Parathyroid adenoma (tissue), 2 donors: ENCODE results near the gene OR2T34.

Experiments used
- H2AFZ ChIP-seq: fragments of 300-600 bp; sonication (generic); one replicate; pipeline ENCODE4 v1.7.0; 2017; ENCODE audit warnings: antibody characterized with exemption, mild to moderate bottlenecking
- H3K27ac ChIP-seq: fragments of 300-600 bp; sonication (generic); one replicate; pipeline ENCODE4 v1.7.0; 2017
- H3K27me3 ChIP-seq: fragments of 300-600 bp; sonication (generic); one replicate; pipeline ENCODE4 v1.7.0; 2017; ENCODE audit warnings: low read length; ENCODE audit not compliant: control insufficient read depth, insufficient read depth
- H3K36me3 ChIP-seq: fragments of 300-600 bp; sonication (generic); one replicate; pipeline ENCODE4 v1.7.0; 2017; ENCODE audit warnings: low read length; ENCODE audit not compliant: control insufficient read depth, insufficient read depth
- H3K4me1 ChIP-seq: fragments of 300-600 bp; sonication (generic); one replicate; pipeline ENCODE4 v1.7.0; 2017; ENCODE audit warnings: control low read depth
- H3K4me2 ChIP-seq: fragments of 300-600 bp; sonication (generic); one replicate; pipeline ENCODE4 v1.7.0; 2017; ENCODE audit warnings: low read length
- H3K4me3 ChIP-seq: fragments of 300-600 bp; sonication (generic); one replicate; pipeline ENCODE4 v1.7.0; 2017; ENCODE audit warnings: low read depth, low read length
- H3K79me2 ChIP-seq: fragments of 300-600 bp; sonication (generic); one replicate; pipeline ENCODE4 v1.7.0; 2017; ENCODE audit warnings: control low read depth
- H3K9ac ChIP-seq: fragments of 300-600 bp; sonication (generic); one replicate; pipeline ENCODE4 v1.7.0; 2017; ENCODE audit warnings: mild to moderate bottlenecking
- H3K9me3 ChIP-seq: fragments of 300-600 bp; sonication (generic); one replicate; pipeline ENCODE4 v1.7.0; 2017; ENCODE audit warnings: low read length; ENCODE audit not compliant: control insufficient read depth
- TF ChIP-seq, protein P1 (sequence below): fragments of 300-600 bp; sonication (generic); IDR thresholded peaks from one replicate; pipeline ENCODE4 v1.7.0; 2017; ENCODE audit warnings: antibody characterized with exemption, mild to moderate bottlenecking
- donor health status: primary hyperparathyroidism.

The OR2T34 gene

DNA sequence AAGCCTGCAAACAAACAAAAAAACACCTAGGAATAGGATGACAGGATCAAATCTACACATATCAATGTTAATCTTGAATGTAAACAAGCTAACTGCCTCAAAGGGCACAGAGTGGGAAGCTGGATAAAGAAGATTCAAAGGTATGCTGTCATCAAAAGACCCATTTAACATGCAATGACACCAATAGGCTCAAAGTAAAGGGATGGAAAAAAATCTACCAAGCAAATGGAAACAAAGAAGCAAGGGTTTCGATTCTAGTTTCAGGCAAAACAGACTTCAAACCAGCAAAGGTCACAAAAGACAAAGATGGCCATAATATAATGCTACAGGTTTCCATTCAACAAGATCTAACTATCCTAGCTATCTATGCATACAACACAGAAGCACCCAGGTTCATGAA is 39.2 kb upstream of the OR2T34 start:
- no peaks in the 10 kb centered on the region for H3K79me2 ChIP-seq
- H3K36me3 ChIP-seq: no peaks in the 10 kb centered on the region
- no peaks in the 10 kb centered on the region for H3K9me3 ChIP-seq
- no peak overlapping the region for H3K9ac ChIP-seq
- TF ChIP-seq, protein P1, sequence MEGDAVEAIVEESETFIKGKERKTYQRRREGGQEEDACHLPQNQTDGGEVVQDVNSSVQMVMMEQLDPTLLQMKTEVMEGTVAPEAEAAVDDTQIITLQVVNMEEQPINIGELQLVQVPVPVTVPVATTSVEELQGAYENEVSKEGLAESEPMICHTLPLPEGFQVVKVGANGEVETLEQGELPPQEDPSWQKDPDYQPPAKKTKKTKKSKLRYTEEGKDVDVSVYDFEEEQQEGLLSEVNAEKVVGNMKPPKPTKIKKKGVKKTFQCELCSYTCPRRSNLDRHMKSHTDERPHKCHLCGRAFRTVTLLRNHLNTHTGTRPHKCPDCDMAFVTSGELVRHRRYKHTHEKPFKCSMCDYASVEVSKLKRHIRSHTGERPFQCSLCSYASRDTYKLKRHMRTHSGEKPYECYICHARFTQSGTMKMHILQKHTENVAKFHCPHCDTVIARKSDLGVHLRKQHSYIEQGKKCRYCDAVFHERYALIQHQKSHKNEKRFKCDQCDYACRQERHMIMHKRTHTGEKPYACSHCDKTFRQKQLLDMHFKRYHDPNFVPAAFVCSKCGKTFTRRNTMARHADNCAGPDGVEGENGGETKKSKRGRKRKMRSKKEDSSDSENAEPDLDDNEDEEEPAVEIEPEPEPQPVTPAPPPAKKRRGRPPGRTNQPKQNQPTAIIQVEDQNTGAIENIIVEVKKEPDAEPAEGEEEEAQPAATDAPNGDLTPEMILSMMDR: no peak
- H3K4me2 ChIP-seq: no peak overlapping the region
- no peaks in the 10 kb centered on the region for H3K4me1 ChIP-seq
- no peak overlapping the region for H3K27ac ChIP-seq
- no peak overlapping the region for H2AFZ ChIP-seq
- H3K4me3 ChIP-seq: no peak overlapping the region
- H3K27me3 ChIP-seq: no peaks in the 10 kb centered on the region

DNA sequence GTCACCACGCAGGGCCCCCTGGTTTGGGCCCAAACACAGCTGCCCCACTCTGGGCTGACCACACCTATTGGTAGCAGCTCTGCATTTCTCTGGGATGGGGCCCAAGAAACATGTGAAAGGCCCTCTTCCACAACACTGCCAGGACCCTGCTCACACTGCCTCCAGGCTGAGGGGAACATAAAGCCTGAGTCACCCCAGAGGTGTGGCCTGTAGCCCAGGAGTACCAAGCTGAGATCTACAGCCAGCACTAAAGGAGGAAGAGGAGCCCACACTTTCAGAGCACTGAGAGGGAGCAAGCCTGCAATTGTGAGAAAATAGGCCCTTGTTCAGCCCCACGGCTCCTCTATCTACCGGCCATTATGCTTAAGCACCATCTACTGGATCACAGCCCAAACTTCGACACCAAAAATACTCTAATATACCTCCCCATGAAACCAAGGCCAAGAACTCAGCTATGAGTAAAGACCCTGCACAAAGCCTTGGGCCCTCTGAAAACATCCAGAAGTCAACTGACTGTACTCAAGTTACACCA is 37.4 kb upstream of the OR2T34 start:
- no peaks in the 10 kb centered on the region for H3K4me1 ChIP-seq
- no peaks in the 10 kb centered on the region for H3K9me3 ChIP-seq
- H3K79me2 ChIP-seq: no peaks in the 10 kb centered on the region

DNA sequence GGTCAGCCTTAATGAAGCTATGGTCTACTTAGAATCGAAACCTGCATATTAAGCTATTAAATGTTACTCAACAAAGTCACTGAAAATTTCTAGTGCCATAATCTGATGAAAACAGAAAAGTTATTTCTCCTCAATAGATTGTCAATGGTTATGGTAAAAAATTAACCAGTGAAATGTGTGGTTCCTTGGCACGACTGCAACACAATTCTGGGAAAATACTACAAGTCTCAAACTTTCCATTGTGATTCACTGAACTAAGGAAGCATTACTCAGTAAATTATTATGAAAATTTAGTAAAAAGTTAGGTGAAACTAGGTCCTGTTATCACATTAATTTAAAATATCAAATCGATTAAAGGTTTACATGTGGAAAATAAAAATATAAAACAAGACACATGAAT is 35.7 kb upstream of the OR2T34 start:
- Histone ChIP-seq H3K4me1 (no peaks in the 10 kb centered on the region), H3K9me3 (no peaks in the 10 kb centered on the region), H3K79me2 (no peaks in the 10 kb centered on the region), H3K4me3 (no peak overlapping the region), H2AFZ (no peak overlapping the region), H3K4me2 (no peak overlapping the region), H3K9ac (no peak overlapping the region), H3K27me3 (no peaks in the 10 kb centered on the region), H3K27ac (no peak overlapping the region), H3K36me3 (no peaks in the 10 kb centered on the region)
- TF ChIP-seq, protein P1: no peak

More for the DNA sequence above, 37.4 kb upstream of the OR2T34 start:
- TF ChIP-seq, protein P1: no peak
- no peak overlapping the region for H3K27ac ChIP-seq
- H3K4me3 ChIP-seq: no peak overlapping the region
- H3K9ac ChIP-seq: no peak overlapping the region
- no peak overlapping the region for H2AFZ ChIP-seq
- H3K27me3 ChIP-seq: no peaks in the 10 kb centered on the region
- no peaks in the 10 kb centered on the region for H3K36me3 ChIP-seq
- no peak overlapping the region for H3K4me2 ChIP-seq

DNA sequence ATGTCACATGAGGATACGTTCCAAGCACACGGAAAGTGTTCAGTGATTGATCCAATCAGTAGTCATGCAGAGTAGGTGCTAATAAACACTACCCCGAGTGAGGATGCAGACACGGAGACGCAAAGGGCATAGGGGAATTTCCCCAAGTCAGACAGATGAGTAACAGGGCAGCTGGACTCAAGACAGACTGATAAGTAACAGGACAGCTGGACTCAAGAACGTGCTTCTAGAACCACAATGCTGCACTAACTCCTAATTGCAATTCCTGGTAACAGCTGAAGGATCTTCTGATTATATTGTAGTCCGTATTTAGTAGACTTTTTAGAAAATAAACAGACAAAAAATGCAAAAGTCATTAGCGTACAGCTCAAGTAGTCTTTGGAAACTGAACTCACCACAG is 24.8 kb upstream of the OR2T34 start:
- no peaks in the 10 kb centered on the region for H3K4me1 ChIP-seq
- H2AFZ ChIP-seq: no peak overlapping the region
- no peak overlapping the region for H3K27ac ChIP-seq
- TF ChIP-seq, protein P1: no peak
- H3K9me3 ChIP-seq: no peaks in the 10 kb centered on the region
- no peak overlapping the region for H3K4me2 ChIP-seq
- H3K4me3 ChIP-seq: no peak overlapping the region
- H3K36me3 ChIP-seq: no peaks in the 10 kb centered on the region
- no peaks in the 10 kb centered on the region for H3K79me2 ChIP-seq
- no peak overlapping the region for H3K9ac ChIP-seq
- H3K27me3 ChIP-seq: no peaks in the 10 kb centered on the region

DNA sequence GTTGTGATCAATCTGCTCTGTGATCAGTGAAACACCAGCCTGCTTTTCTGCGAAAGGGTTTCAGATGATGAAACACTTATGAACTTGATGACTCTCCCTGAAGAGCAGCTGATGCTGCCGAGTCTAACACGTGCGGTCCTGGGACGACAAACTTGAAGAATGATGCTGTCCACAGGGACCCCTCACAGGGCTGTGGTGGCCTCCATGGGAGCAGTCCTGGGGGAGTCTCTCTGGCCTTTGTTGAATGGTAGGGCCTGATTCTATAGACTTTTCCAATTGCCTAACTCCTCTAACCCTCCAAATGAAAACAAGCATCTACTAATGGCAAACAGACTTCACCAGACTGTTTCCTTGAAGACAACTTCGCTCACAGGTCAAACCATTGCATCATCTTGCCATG is 23.0 kb upstream of the OR2T34 start, which contains the start of gene OR2T10:
TSS of gene OR2T10 (minus strand) at position 112 of the 400 bp plus-strand sequence. CDS start 3,932 bp downstream, outside the sequence.
- Histone ChIP-seq H3K27ac (no peak within 1 kb of the TSS), H3K79me2 (no peaks in the 10 kb centered on the region), H3K4me2 (no peak within 1 kb of the TSS), H3K4me1 (no peaks in the 10 kb centered on the region), H3K27me3 (no peaks in the 10 kb centered on the region), H3K4me3 (no peak within 1 kb of the TSS), H3K36me3 (no peaks in the 10 kb centered on the region), H3K9me3 (no peaks in the 10 kb centered on the region), H2AFZ (no peak within 1 kb of the TSS), H3K9ac (no peak within 1 kb of the TSS)
- TF ChIP-seq, protein P1: no peak
